Hematopoietic multipotent progenitor cell treated with erythropoietin and hydrocortisone succinate and interleukin-3 and kit ligand, for 4 days (in vitro differentiated cells): Measurements from ENCODE around the gene TRIP13.
"Not testable (repeated sequence)": the region's sequence is repeated elsewhere in the genome, so short reads cannot be mapped to it uniquely, and the experiment has no call there.

Experiments
- DNase-seq: peaks from one replicate; pipeline ENCODE4 v3.0.0-alpha.2; 2015

Gene TRIP13

GRCh38 chr5:873328-873727 lies 19.4 kb upstream of the TRIP13 start:
- DNase-seq, result no peak

DNA sequence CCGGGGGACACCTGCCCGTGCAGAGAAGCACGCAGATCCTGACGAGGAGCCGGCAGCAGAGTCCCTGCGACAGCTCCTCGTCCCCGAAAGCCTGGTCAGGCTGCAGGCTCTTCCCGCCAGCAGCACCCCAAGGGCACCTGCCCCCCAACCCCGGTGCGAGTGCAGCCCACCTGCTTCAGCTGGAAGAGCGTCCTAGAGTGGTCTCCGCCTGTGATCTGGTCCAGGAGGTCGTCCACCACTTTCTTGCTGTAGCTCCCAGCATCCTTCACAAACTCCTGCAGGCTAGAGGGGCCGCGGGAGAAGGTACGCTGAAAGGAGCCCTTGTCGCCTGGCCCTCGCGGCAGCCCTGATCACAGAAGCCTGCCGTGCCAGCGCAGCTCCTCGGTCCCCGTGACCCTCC lies 16.8 kb upstream of the TRIP13 start:
- DNase-seq, result no peak

- no peak for DNase-seq
These were observed 16.0 kb upstream of the TRIP13 start for GRCh38 chr5:876398-877365.

- no peak for DNase-seq
These were observed 14.6 kb upstream of the TRIP13 start for GRCh38 chr5:878125-878524.

- not testable (repeated sequence) for DNase-seq
These were observed 14.0 kb upstream of the TRIP13 start for GRCh38 chr5:878677-879076.

GRCh38 chr5:880816-881550 lies 11.7 kb upstream of the TRIP13 start:
- DNase-seq, result no peak

DNA sequence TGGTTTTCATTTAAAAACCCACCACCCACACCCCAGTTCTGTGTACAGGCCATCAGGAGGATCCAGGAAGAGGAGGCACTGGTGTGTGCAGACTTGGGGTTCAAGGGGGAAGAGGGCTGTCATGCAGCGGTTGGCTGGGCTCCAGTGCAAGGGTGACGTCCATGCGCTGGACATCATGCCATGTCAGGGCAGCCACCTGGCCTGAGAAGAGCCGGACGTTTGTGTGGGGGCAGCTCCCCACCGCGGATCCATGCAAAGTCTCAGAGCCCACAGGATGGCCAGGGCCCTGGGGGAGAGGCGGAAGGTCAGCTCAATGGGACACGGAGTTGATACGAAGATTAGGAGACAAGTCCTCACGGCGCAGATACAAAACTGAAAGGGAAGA lies 11.1 kb upstream of the TRIP13 start:
- no peak for DNase-seq

DNA sequence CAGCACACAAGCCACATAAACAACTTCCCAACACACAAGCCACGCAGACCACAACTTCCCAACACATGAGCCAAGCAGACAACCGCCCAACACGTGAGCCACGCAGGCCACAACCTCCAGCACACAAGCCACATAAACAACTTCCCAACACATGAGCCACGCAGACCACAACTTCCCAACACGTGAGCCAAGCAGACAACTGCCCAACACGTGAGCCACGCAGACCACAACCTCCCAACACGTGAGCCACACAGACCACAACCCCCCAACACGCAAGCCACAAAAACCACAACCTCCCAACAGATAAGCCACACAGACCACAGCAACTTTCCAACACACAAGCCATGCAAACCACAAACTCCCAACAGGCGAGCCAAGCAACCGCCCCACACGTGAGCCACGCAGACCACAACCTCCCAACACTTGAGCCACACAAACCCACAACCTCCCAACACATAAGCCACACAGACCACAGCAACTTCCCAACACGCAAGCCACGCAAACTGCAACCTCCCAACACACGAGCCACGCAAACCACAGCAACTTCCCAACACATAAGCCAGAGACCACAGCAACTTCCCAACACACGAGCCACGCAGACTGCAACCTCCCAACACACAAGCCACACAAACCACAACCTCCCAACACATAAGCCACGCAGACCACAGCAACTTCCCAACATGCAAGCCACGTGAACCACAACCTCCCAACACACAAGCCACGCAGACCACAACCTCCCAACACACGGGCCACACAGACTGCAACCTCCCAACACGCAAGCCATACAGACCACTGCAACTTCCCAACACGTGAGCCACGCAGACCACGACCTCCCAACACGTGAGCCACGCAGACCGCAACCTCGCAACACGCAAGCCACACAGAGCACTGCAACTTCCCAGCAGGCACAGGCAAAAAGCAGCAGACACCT lies 10.2 kb upstream of the TRIP13 start:
- DNase-seq, result no peak

- no peak for DNase-seq
These were observed 9.1 kb upstream of the TRIP13 start for GRCh38 chr5:883475-884181.

- no peak for DNase-seq
These were observed 8.1 kb upstream of the TRIP13 start for GRCh38 chr5:884345-885126.

DNA sequence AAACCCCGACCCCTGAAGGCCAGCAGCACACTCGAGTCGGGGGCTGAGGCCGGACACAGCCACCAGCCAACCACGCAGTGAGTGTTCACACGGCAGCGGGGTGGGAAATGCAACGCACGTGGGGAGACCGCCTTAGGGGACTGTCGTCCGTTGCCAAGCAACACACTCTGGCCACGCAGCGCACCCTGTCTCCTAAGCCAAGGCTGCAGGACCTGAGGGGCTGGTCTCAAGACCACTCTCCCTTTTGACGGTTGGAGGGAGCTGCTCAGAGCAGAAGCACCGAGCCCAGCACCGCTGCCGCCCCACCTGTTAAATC lies 7.6 kb upstream of the TRIP13 start:
- no peak for DNase-seq

- DNase-seq, result no peak
These were observed 7.2 kb upstream of the TRIP13 start for GRCh38 chr5:885529-885928.

- DNase-seq, result no peak
These were observed 6.6 kb upstream of the TRIP13 start for GRCh38 chr5:886036-886435.

DNA sequence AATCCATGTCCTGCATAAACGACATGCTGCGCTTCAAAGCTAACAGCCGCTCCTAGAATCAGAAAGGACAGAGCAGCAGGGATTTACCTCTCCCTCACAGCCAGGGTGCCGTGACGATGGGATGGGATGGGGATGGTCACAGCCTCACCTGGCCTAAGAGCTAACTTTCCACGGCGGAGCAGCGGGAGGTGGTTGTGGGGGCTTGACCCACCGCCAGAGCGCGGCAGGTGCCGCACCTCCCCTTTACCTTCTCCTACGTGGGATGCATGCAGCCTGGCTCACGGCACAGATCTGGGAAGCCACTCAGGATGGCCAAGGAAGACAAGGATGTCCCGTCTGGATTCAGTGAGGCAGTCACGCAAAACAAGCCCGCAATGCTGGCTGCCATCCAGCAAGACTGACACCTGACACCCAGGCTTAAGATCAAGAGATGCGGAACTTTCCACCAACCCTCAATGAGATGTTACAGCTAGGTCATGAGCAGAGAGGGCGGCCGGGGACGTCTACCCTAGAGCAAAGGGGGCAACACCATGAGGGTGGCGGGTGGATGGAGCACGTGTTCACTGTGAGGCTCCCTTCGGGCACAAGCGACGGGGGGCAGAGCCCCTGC lies 5.9 kb upstream of the TRIP13 start:
- no peak for DNase-seq

GRCh38 chr5:887947-888637 lies 4.6 kb upstream of the TRIP13 start:
- no peak for DNase-seq

- DNase-seq, result no peak
These were observed 4.0 kb upstream of the TRIP13 start for GRCh38 chr5:888638-889035.

DNA sequence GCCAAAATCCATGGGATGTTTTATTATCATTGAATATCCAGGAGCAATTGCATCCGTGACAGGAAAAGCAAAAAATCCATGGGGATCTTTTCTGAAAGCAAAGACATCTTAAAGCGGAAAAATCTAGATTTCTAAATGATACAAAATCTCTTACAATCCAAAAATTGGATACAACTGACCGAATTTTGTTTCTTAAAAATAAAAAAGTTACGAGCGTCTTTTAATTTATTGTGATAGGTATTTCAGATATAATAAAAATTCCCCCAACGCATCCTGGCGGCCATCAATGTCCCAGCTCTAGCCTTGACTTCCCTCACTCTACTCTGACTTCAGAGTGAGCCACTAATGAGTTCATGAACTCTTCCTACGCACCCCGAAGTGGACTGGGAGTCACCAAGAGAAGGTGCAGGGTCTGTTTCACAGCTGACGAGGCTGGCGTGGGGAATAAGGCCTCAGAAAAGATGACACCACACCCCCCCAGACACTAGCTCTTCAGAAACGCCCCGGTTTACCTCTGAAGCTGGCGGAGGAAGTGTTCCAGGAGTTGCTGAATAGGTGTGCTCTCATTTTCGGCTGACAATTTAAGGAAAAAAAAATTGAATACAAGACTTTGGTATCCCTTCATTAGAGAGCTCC lies 3.5 kb upstream of the TRIP13 start:
- no peak for DNase-seq

GRCh38 chr5:891117-891836 lies 1.4 kb upstream of the TRIP13 start:
- DNase-seq, result no peak

GRCh38 chr5:891837-892393 lies 769 bp upstream of the TRIP13 start:
- peak; percentile 38 for DNase-seq
